GM10248 (cell line): Measurements from ENCODE around the gene CRYL1.

ENCODE experiments used
- CTCF ChIA-PET: fragments of 300-600 bp; sonication (Branson Sonifier 250); formaldehyde crosslinking; extraction: SDS; loops from one replicate; lab custom pipeline; 2021; ENCODE audit warnings: antibody characterized with exemption; lab: Yijun Ruan, JAX
- POLR2A ChIA-PET: fragments of 350-650 bp; sonication (Branson Sonifier 250); formaldehyde crosslinking; extraction: SDS; loops from one replicate; lab custom pipeline; 2020; ENCODE audit warnings: antibody characterized with exemption; lab: Yijun Ruan, JAX
- DNase-seq: peaks from one replicate; pipeline ENCODE4 v3.0.0; 2012; ENCODE audit errors: extremely low spot score
- TF ChIP-seq, protein P1 (sequence below): IDR thresholded peaks from 2 replicates; pipeline ENCODE4 v1.5.1; 2012; ENCODE audit warnings: mild to moderate bottlenecking, low read depth; ENCODE audit errors: extremely low read depth, missing control alignments, control extremely low read depth

CRYL1 gene, protein sequence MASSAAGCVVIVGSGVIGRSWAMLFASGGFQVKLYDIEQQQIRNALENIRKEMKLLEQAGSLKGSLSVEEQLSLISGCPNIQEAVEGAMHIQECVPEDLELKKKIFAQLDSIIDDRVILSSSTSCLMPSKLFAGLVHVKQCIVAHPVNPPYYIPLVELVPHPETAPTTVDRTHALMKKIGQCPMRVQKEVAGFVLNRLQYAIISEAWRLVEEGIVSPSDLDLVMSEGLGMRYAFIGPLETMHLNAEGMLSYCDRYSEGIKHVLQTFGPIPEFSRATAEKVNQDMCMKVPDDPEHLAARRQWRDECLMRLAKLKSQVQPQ

DNA sequence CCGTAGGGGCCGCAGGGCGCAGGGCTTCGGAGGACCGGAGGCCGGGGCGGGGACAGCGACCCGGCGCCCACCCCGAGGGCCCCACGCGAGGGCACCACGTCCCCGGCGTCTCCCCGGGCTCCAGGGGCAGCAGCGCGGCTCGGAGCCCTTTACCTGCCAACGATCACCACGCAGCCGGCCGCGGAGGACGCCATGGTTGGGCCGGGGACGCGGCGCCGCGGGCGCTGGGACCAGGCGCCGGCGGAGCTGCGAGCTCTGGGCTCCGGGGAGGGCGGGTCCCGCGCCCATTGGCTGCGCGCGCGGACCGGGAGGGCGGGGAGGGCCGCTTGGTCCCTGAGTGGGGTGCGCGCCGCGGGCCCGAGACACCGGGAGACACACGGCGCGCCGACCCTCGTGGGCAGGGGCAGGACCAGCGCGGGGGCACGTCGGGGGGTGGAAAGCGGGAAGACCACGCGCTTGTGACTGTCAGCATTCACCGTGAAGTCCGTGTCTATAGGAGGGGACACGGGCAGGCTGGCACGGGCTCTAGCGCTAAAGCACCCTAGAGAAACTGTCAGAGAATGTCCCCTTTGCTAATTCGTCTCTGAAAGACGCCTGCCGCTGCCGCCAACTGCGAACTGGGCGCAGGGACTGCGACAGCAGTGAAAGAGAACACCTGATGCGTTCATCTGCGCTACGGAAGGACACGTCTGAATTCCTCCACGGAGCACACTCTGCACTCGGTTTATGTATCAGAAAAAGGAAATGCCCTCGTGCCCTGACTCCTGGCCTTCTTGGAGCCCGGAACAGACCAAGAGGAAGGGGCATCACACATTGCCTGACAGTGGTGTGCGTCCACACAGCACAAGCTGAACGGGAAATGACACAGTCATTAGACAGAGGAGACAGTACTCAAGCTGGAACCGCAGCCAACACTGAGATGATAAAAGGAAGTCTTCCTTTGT, at the start of gene CRYL1:
Gene CRYL1, minus strand, starts transcription at position 257 of the 944 bp plus-strand sequence. Its CDS starts 63 bp downstream, at position 194.
- POLR2A ChIA-PET, result interaction anchor here (0.6 to 0.7 kb wide), 2 partner anchors 120 to 1078 kb away, joined by 3 read pairs; no protein-coding TSS in a partner anchor
- CTCF ChIA-PET, result interaction anchor here (0.9 to 1.6 kb wide), 2 partner anchors 11 to 179 kb away, joined by 3 to 4 read pairs; no protein-coding TSS in a partner anchor
- TF ChIP-seq, protein P1, sequence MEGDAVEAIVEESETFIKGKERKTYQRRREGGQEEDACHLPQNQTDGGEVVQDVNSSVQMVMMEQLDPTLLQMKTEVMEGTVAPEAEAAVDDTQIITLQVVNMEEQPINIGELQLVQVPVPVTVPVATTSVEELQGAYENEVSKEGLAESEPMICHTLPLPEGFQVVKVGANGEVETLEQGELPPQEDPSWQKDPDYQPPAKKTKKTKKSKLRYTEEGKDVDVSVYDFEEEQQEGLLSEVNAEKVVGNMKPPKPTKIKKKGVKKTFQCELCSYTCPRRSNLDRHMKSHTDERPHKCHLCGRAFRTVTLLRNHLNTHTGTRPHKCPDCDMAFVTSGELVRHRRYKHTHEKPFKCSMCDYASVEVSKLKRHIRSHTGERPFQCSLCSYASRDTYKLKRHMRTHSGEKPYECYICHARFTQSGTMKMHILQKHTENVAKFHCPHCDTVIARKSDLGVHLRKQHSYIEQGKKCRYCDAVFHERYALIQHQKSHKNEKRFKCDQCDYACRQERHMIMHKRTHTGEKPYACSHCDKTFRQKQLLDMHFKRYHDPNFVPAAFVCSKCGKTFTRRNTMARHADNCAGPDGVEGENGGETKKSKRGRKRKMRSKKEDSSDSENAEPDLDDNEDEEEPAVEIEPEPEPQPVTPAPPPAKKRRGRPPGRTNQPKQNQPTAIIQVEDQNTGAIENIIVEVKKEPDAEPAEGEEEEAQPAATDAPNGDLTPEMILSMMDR, result no peak
- DNase-seq, result peak; percentile 85

DNA sequence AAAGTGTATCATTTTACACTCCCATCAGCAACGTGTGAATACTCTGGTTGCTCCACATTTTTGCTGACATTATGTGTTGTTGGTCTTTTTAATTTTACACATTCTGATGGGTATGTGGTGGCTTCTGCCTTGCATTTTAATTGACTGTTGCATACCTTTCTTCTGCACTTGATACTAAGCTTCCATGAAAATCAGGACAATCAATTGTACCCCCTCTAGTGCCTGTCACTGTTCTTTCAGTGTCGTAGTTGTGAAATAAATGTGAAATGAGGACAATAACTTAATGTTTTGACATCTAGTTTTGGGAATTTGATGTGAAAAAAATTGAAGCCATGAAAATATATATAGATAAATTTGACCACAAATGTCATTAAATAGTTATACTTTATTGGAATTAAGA, 48.0 kb upstream of the CRYL1 start:
- TF ChIP-seq, protein P1, result no peak
- DNase-seq, result no peak
- ChIA-PET POLR2A (no interaction called here), CTCF (interaction anchor here (1.1 kb wide), 1 partner anchor 11 kb away, joined by 3 read pairs; no protein-coding TSS in a partner anchor)

DNA sequence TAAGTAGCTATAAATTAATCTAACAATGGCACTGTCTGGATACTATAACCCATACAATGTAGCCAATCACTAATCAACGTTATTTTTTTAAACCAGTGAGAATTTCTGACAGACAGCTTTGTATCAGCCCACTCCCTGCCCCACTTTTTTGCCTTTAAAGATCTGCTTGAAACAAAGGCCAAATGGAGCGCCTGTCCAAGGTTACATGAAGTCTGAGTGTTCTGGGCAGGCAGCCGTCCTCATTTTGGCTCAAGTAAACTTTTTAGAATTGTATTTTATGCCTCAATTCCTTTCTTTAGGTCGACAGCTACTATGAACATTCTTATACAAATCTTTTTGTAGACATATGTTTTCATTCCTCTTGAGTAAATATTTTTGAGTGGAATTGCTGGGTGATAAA, 47.5 kb upstream of the CRYL1 start:
- ChIA-PET CTCF (interaction anchor here (1.2 kb wide), 1 partner anchor 15 kb away, joined by 3 read pairs; no protein-coding TSS in a partner anchor), POLR2A (no interaction called here)
- TF ChIP-seq, protein P1, result no peak
- no peak for DNase-seq

DNA sequence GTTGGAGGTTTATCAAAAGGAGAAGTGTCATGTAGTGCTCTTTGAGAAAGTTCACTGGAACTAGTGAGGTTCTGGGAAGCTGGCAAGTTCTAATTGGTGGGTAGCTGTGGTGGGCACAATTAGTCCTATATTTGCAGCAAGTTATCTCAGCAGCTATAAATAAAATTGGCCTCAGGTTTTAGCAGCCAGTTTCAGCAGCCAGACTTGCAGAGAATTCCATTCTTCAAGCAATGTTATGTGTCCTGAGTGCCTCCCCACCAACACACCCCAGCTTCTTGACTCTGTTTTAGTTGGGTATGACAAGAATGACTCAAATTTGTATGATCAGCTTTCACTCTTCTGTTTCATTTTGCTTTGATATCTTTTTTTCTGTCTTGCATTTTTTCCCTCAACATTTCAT, 46.0 kb upstream of the CRYL1 start:
- POLR2A ChIA-PET, result no interaction called here
- CTCF ChIA-PET, result interaction anchor here (0.7 to 1.2 kb wide), 3 partner anchors 10 to 468 kb away, joined by 3 to 4 read pairs (median 3); no protein-coding TSS in a partner anchor
- no peak for DNase-seq
- TF ChIP-seq, protein P1, result no peak

DNA sequence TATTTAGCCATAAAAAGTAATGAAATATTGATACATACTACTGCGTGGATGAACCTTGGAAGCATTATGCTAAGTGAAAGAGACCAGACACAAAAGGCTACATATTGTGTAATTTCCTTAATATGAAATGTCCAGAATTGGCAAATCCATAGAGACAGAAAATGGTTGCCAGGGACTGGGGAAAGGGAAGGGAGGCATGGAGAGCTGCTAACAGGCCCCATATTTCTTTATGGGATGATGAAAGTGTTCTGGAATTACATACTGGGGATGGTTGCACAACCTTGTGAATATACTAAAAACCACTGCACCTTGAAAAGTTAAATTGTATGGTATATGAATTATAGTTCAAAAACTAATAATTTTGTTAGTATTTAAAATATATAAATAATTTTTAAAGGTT, 44.9 kb upstream of the CRYL1 start:
- ChIA-PET CTCF (no interaction called here), POLR2A (no interaction called here)
- no peak for DNase-seq
- TF ChIP-seq, protein P1, result no peak

DNA sequence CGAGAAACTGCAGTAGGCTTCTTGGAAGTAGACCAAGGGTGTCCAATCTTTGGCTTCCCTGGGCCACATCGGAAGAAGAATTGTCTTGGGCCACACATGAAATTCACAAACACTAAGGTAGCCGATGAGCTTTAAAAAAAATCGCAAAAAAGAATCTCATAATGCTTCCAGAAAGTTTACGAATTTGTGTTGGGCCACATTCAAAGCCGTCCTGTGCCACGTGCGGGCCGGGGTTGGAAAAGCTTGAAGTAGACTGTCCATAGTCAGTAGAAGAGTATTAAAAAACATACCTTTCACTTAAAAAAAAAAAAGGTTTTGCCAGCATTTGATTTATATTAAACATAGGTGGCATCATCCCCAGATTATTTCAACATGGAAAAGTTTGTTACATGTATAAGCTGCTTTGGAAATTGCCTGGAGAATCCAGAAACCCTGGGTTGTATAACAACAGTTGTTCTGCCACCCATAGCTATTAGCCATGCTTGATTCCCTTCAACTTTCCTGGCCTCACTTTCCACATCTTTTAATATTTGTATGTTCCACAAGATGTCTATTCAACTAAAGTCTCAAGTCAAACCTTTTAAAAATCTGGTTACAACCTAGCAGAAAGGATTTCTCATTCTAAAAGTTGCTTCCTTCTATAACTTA, 42.3 kb upstream of the CRYL1 start:
- DNase-seq, result no peak
- TF ChIP-seq, protein P1, result no peak
- ChIA-PET POLR2A (interaction anchor here (0.7 kb wide), 1 partner anchor 336 kb away, joined by 4 read pairs; no protein-coding TSS in a partner anchor), CTCF (interaction anchor here (0.9 to 1.7 kb wide), 5 partner anchors 22 to 136 kb away, joined by 3 read pairs; partner anchors contain the start of gene IL17D)
